Anterior cingulate cortex (tissue), 58 donors: ENCODE measurements around the gene MEX3A.
A peak's percentile ranks its signal among the peaks of the same experiment; 100 is the strongest.
"Not testable (repeated sequence)": the region's sequence is repeated elsewhere in the genome, so short reads cannot be mapped to it uniquely, and the experiment has no call there.

Experiments used
- DNase-seq, 58 donors: peaks; one replicate each; lab custom pipeline; 2025; lab: John Stamatoyannopoulos, UW

MEX3A gene

GRCh38 chr1:156083800-156084790 is 1.8 kb upstream of the MEX3A start:
- no peak for DNase-seq

- no peak for DNase-seq
Observed at GRCh38 chr1:156081917-156082308, 352 bp downstream of the MEX3A start.

- peak in 1 of 58 donors; percentile 19 for DNase-seq
Observed at GRCh38 chr1:156081180-156081916, 917 bp downstream of the MEX3A start.

GRCh38 chr1:156080863-156081179 is 1.4 kb downstream of the MEX3A start:
- DNase-seq: no peak

- no peak for DNase-seq
Observed at GRCh38 chr1:156080241-156080862, 1.9 kb downstream of the MEX3A start.

- no peak for DNase-seq
Observed at GRCh38 chr1:156079762-156080161, 2.5 kb downstream of the MEX3A start.

GRCh38 chr1:156078728-156079127 is 3.5 kb downstream of the MEX3A start:
- DNase-seq: no peak

- no peak for DNase-seq
Observed at GRCh38 chr1:156077430-156077760, 4.9 kb downstream of the MEX3A start.

GRCh38 chr1:156076609-156077429 is 5.4 kb downstream of the MEX3A start:
- peak in 4 of 58 donors; percentile 8 to 10 (median 9) for DNase-seq

- no peak for DNase-seq
Observed at GRCh38 chr1:156075775-156076204, 6.5 kb downstream of the MEX3A start.

GRCh38 chr1:156075162-156075561 is 7.1 kb downstream of the MEX3A start:
- DNase-seq: no peak

GRCh38 chr1:156074661-156075060 is 7.6 kb downstream of the MEX3A start:
- no peak for DNase-seq

- DNase-seq: no peak
Observed at GRCh38 chr1:156073740-156074139, 8.5 kb downstream of the MEX3A start.

GRCh38 chr1:156073110-156073687 is 9.1 kb downstream of the MEX3A start:
- no peak for DNase-seq

- no peak for DNase-seq
Observed at GRCh38 chr1:156072251-156072650, 10.0 kb downstream of the MEX3A start.

- not testable (repeated sequence) for DNase-seq
Observed at GRCh38 chr1:156071332-156071816, 10.9 kb downstream of the MEX3A start.

GRCh38 chr1:156070548-156070947 is 11.7 kb downstream of the MEX3A start:
- DNase-seq: peak in 1 of 58 donors; percentile 13

- DNase-seq: no peak
Observed at GRCh38 chr1:156069490-156070455, 12.5 kb downstream of the MEX3A start.

- DNase-seq: no peak
Observed at GRCh38 chr1:156067262-156067661, 15.0 kb downstream of the MEX3A start.
